IPS-18a (cell line): ENCODE measurements around the gene TMTC2.

Experiments
- H3K27ac ChIP-seq: one replicate; pipeline ENCODE4 v1.5.1; 2013; ENCODE audit warnings: low read length
- H3K27me3 ChIP-seq: one replicate; pipeline ENCODE4 v1.6.1; 2013; ENCODE audit warnings: mild to moderate bottlenecking, low read length; ENCODE audit not compliant: control insufficient read depth, insufficient read depth
- H3K36me3 ChIP-seq: one replicate; pipeline ENCODE4 v1.6.1; 2013; ENCODE audit warnings: low read depth, low read length; ENCODE audit not compliant: control insufficient read depth
- H3K4me1 ChIP-seq: one replicate; pipeline ENCODE4 v1.6.1; 2013; ENCODE audit warnings: low read depth, low read length; ENCODE audit not compliant: control insufficient read depth
- H3K4me3 ChIP-seq: one replicate; pipeline ENCODE4 v1.5.1; 2013; ENCODE audit warnings: low read length
- H3K9ac ChIP-seq: one replicate; pipeline ENCODE4 v1.6.1; 2013; ENCODE audit warnings: mild to moderate bottlenecking, low read length, moderate library complexity
- H3K9me3 ChIP-seq: one replicate; pipeline ENCODE4 v1.6.1; 2013; ENCODE audit warnings: low read depth, low read length; ENCODE audit not compliant: control insufficient read depth

The TMTC2 gene

GRCh38 chr12:82898441-82898840 is 211.7 kb downstream of the TMTC2 start:
- Histone ChIP-seq H3K36me3 (no peaks in the 10 kb centered on the region), H3K9ac (no peak overlapping the region), H3K4me1 (no peaks in the 10 kb centered on the region), H3K27me3 (no peaks in the 10 kb centered on the region), H3K4me3 (no peak overlapping the region), H3K9me3 (no peaks in the 10 kb centered on the region), H3K27ac (no peak overlapping the region)

- Histone ChIP-seq H3K4me1 (no peaks in the 10 kb centered on the region), H3K27me3 (no peaks in the 10 kb centered on the region), H3K9me3 (no peaks in the 10 kb centered on the region), H3K36me3 (no peaks in the 10 kb centered on the region), H3K4me3 (no peak overlapping the region), H3K9ac (no peak overlapping the region), H3K27ac (no peak overlapping the region)
Observed at GRCh38 chr12:82904219-82904790, 217.6 kb downstream of the TMTC2 start.

DNA sequence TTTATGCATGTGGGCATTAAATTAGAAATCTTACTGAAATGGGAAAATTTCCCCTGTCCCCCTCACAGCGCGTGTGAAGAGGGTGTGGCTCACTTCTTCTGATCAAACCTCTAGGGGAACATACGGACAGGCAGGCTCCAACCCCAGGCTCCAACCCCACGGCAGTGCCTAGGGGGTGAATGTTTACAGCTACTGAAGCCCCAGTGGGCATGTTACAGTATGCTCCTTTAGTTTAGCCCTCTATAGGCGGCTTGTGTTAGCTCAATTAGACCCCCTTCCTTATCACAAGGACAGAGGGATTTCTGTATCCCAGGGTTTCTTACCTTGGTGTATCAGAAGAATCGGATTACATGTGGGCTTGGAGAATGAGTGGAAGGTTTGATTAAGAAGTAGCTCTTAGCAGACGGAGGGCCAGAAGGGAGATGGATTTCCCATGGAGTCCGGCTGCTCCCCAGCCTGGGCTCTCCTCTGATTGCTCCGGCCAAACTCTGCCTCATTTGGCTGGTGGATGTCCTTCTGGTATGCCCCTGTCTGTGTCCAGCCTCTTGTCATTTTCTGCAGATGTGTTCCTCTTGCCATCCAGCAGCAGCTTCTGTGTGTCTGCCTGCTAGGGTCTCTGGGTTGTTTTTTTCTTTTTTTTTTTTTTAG is 223.7 kb downstream of the TMTC2 start:
- no peak overlapping the region for H3K27ac ChIP-seq
- no peaks in the 10 kb centered on the region for H3K27me3 ChIP-seq
- H3K4me3 ChIP-seq: no peak overlapping the region

DNA sequence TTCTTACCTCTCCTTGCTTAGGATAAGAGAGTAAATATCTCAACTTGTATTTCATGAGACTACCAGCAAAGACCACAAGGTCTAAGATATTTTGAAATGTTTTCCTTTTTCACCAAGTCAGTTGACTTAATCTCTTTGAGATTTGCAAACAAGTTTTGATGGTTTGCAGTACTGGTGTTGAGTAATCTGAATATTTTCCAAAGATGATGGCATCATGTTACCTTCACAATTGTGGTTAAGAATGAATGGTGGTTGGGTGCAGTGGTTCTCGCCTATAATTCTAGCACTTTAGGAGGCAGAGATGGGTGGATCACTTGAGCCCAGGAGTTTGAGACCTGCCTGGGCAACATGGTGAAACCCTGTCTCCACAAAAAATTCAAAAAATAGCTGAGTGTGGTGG is 225.7 kb downstream of the TMTC2 start:
- Histone ChIP-seq H3K27me3 (no peaks in the 10 kb centered on the region), H3K9ac (no peak overlapping the region), H3K4me3 (no peak overlapping the region), H3K36me3 (no peaks in the 10 kb centered on the region), H3K27ac (no peak overlapping the region), H3K4me1 (no peaks in the 10 kb centered on the region), H3K9me3 (no peaks in the 10 kb centered on the region)

More for the DNA sequence above, 223.7 kb downstream of the TMTC2 start:
- H3K9me3 ChIP-seq: no peaks in the 10 kb centered on the region
- no peaks in the 10 kb centered on the region for H3K4me1 ChIP-seq
- no peak overlapping the region for H3K9ac ChIP-seq
- H3K36me3 ChIP-seq: no peaks in the 10 kb centered on the region

- no peak overlapping the region for H3K9ac ChIP-seq
Observed at GRCh38 chr12:82919388-82920054, 232.8 kb downstream of the TMTC2 start.

GRCh38 chr12:82923935-82924334 is 237.2 kb downstream of the TMTC2 start:
- Histone ChIP-seq H3K9ac (no peak overlapping the region), H3K27ac (no peak overlapping the region), H3K4me3 (no peak overlapping the region), H3K9me3 (no peaks in the 10 kb centered on the region), H3K36me3 (no peaks in the 10 kb centered on the region), H3K27me3 (no peaks in the 10 kb centered on the region), H3K4me1 (peaks cover 9% of the 10 kb centered on the region)

More at GRCh38 chr12:82919388-82920054, 232.8 kb downstream of the TMTC2 start:
- no peak overlapping the region for H3K4me3 ChIP-seq
- H3K27me3 ChIP-seq: no peaks in the 10 kb centered on the region
- H3K9me3 ChIP-seq: no peaks in the 10 kb centered on the region
- no peaks in the 10 kb centered on the region for H3K36me3 ChIP-seq
- no peak overlapping the region for H3K27ac ChIP-seq
- H3K4me1 ChIP-seq: no peaks in the 10 kb centered on the region

GRCh38 chr12:82926630-82927029 is 239.9 kb downstream of the TMTC2 start:
- Histone ChIP-seq H3K36me3 (no peaks in the 10 kb centered on the region), H3K9ac (no peak overlapping the region), H3K4me3 (no peak overlapping the region), H3K27ac (no peak overlapping the region), H3K27me3 (no peaks in the 10 kb centered on the region), H3K4me1 (peaks cover 9% of the 10 kb centered on the region), H3K9me3 (no peaks in the 10 kb centered on the region)

DNA sequence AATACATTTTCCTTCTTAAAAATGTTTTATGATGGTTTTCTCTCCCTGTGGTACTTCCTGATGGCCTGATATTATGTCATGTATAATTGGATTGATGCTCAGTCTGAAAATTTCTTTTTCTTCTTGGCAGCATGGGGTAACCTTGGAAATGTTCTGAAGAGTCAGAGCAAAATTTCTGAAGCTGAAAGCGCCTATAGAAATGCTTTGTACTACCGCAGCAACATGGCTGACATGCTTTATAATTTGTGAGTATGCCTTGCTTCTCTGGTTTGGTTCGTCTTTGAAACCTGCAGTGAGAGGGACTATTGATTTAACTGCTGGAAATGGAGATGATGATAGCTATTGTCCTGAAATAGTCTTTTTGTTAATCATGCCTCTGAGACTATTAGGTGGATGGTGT is 243.6 kb downstream of the TMTC2 start:
- H3K4me1 ChIP-seq: peaks cover 9% of the 10 kb centered on the region

DNA sequence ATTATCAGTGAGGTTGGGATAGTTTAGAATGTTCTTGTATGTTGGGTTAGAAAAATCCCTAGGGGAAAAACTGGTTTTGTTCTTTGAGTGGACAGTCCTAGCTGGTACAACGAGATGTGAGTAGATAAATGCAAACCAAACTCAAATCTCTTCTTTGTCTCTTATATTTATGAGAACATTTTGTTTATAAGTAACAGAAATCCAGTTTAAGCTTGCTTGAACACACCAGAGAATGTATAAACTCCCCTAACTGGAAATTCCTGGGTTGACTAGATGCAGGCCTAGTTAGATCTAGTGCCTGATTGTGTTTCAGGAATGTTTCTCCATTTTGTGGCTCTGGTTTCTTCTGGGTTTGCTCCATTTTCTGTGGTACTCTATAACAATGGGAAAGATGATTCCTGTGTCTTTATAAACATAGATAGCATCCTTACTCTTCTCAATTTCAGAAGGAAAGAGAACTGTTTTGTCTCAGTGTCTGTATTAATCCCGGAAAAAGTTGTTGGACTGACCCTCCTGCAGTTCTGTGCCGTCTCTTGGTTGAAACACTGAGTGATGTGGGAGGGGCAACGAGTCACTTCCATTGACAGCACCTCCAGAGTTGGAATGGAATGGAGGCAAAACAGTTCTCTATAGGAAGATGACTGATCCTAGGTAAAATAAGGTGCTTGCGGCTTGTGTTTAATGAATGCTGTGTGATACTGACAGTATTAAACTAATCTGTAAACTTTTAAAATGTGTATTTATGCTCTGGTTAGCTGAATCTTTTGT is 244.8 kb downstream of the TMTC2 start:
- Histone ChIP-seq H3K27ac (no peak overlapping the region), H3K4me3 (no peak overlapping the region), H3K4me1 (peaks cover 9% of the 10 kb centered on the region), H3K27me3 (no peaks in the 10 kb centered on the region), H3K36me3 (no peaks in the 10 kb centered on the region), H3K9ac (no peak overlapping the region), H3K9me3 (no peaks in the 10 kb centered on the region)

More for the DNA sequence above, 243.6 kb downstream of the TMTC2 start:
- H3K4me3 ChIP-seq: no peak overlapping the region
- no peak overlapping the region for H3K9ac ChIP-seq
- no peak overlapping the region for H3K27ac ChIP-seq
- H3K9me3 ChIP-seq: no peaks in the 10 kb centered on the region
- H3K27me3 ChIP-seq: no peaks in the 10 kb centered on the region
- H3K36me3 ChIP-seq: no peaks in the 10 kb centered on the region

DNA sequence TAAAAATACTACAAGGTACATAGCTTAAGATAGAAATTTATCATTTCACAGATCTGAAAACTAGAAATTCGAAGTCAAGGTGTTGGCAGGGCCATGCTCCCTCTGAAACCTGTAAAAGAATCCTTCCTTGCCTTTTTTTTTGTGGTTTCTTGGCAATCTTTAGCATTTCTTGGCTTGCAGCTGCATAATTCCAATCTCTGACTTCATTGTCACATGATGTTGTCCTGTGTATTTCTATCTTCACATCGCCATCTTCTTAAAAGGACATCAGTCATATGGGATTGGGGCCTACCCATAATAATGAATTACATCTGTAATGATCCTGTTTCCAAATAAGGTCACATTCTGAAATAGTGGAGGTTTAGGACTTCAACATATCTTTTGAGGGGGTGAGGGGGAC is 250.4 kb downstream of the TMTC2 start:
- H3K36me3 ChIP-seq: no peaks in the 10 kb centered on the region
- no peak overlapping the region for H3K4me3 ChIP-seq
- H3K9ac ChIP-seq: no peak overlapping the region
- H3K9me3 ChIP-seq: no peaks in the 10 kb centered on the region
- H3K4me1 ChIP-seq: no peaks in the 10 kb centered on the region
- no peaks in the 10 kb centered on the region for H3K27me3 ChIP-seq
- H3K27ac ChIP-seq: no peak overlapping the region

DNA sequence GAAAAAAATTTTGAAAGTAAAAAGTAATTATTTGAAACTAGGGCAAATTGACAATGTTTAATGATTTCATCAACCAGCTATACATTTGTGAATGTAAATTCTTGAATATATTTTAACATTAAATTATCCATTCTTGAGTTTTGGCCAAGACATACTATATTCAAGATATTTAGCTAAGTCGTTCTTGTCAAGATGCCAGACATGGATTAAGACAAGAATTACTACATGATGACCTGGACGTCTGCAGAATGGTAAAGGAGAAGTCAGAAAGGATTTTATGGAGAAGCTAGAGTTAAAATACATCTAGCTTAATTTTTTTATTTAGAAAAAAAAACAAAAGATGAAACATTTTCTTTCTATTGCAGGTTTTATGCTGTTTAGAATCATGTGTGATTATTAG is 255.8 kb downstream of the TMTC2 start:
- no peaks in the 10 kb centered on the region for H3K9me3 ChIP-seq
- peaks cover 4% of the 10 kb centered on the region for H3K4me1 ChIP-seq
- no peaks in the 10 kb centered on the region for H3K36me3 ChIP-seq
- no peak overlapping the region for H3K9ac ChIP-seq
- H3K27ac ChIP-seq: no peak overlapping the region
- H3K27me3 ChIP-seq: no peaks in the 10 kb centered on the region
- no peak overlapping the region for H3K4me3 ChIP-seq
